ENCODE measurements around the gene CERS3.

CERS3 gene
- long read RNA-seq, result 0 reads

- H3K27ac ChIP-seq (replicated peaks), result no peak within 1 kb of the TSS
- TF ChIP-seq CTCF (IDR thresholded peaks at IDR 0.05; ENCODE audit: insufficient read depth, low read length), result no peak
- no peak for TF ChIP-seq GABPA (IDR thresholded peaks at IDR 0.05; ENCODE audit: low read depth)
- TF ChIP-seq REST (IDR thresholded peaks at IDR 0.05; ENCODE audit: insufficient replicate concordance, low read depth), result no peak
- no peak for TF ChIP-seq POLR2AphosphoS5 (IDR thresholded peaks at IDR 0.05; ENCODE audit: low read depth)
- TF ChIP-seq SPI1 (IDR thresholded peaks at IDR 0.05; ENCODE audit: borderline replicate concordance, low read depth), result no peak
- H3K27me3 ChIP-seq (ENCODE audit: insufficient read depth, poor library complexity, severe bottlenecking), result no peaks in the 10 kb centered on the region
- H3K4me3 ChIP-seq (replicated peaks; ENCODE audit: insufficient read depth, low read length), result no peak within 1 kb of the TSS
- DNase-seq (ENCODE audit: low read depth in 1 of 2, low spot score in 1 of 2), result no peak
Observed at GRCh38 chr15:100528833-100529428, at the start of gene CERS3. Gene CERS3, minus strand, starts transcription at chr15:100528950. Its CDS starts 27,101 bp downstream, at chr15:100501849.

GRCh38 chr15:100573526-100573925 lies 44.8 kb upstream of the CERS3 start:
- TF ChIP-seq POLR2AphosphoS5 (IDR thresholded peaks at IDR 0.05; ENCODE audit: low read depth), result no peak
- TF ChIP-seq SPI1 (IDR thresholded peaks at IDR 0.05; ENCODE audit: borderline replicate concordance, low read depth), result no peak
- no peak for TF ChIP-seq CTCF (IDR thresholded peaks at IDR 0.05; ENCODE audit: insufficient read depth, low read length)
- no peak for TF ChIP-seq GABPA (IDR thresholded peaks at IDR 0.05; ENCODE audit: low read depth)
- no peak for TF ChIP-seq REST (IDR thresholded peaks at IDR 0.05; ENCODE audit: insufficient replicate concordance, low read depth)
- DNase-seq (ENCODE audit: low read depth in 1 of 2, low spot score in 1 of 2), result no peak
- no peak overlapping the region for H3K4me3 ChIP-seq (replicated peaks; ENCODE audit: insufficient read depth, low read length)
- no peak overlapping the region for H3K27ac ChIP-seq (replicated peaks)
- H3K27me3 ChIP-seq (ENCODE audit: insufficient read depth, poor library complexity, severe bottlenecking), result no peaks in the 10 kb centered on the region

GRCh38 chr15:100572362-100572983 lies 43.7 kb upstream of the CERS3 start:
- Histone ChIP-seq H3K27me3 (ENCODE audit: insufficient read depth, poor library complexity, severe bottlenecking) (no peaks in the 10 kb centered on the region), H3K4me3 (replicated peaks; ENCODE audit: insufficient read depth, low read length) (no peak overlapping the region), H3K27ac (replicated peaks) (no peak overlapping the region)
- no peak for DNase-seq (ENCODE audit: low read depth in 1 of 2, low spot score in 1 of 2)
- TF ChIP-seq REST (IDR thresholded peaks at IDR 0.05; ENCODE audit: insufficient replicate concordance, low read depth) (no peak), SPI1 (IDR thresholded peaks at IDR 0.05; ENCODE audit: borderline replicate concordance, low read depth) (no peak), POLR2AphosphoS5 (IDR thresholded peaks at IDR 0.05; ENCODE audit: low read depth) (no peak), GABPA (IDR thresholded peaks at IDR 0.05; ENCODE audit: low read depth) (no peak), CTCF (IDR thresholded peaks at IDR 0.05; ENCODE audit: insufficient read depth, low read length) (peak; percentile 12)

Measured in HL-60 (cell line).